Measurements from ENCODE around the gene VRK1. TPM values are rescaled to one million over a fixed set of nuclear protein-coding genes. Genes with fewer than 3 reads are reported as not detected.

The VRK1 gene
- polyA plus RNA-seq, 1 of the 3 experiments (the other 2 are of a cell fraction): 9.1 TPM

GRCh38 chr14:96816281-96816680, 19.1 kb downstream of the VRK1 start:
- H3K9me2 ChIP-seq: no peaks in the 10 kb centered on the region
- TF ChIP-seq RCOR1 (IDR thresholded peaks at IDR 0.05; ENCODE audit: low read length): no peak
- TF ChIP-seq GABPA (IDR thresholded peaks at IDR 0.05; ENCODE audit: low read depth): no peak
- no peak for TF ChIP-seq CTCF (IDR thresholded peaks at IDR 0.05)
- no peak for TF ChIP-seq MEF2A (IDR thresholded peaks at IDR 0.05; ENCODE audit: borderline replicate concordance, low read depth)
- TF ChIP-seq USF1 (IDR thresholded peaks at IDR 0.05; ENCODE audit: borderline replicate concordance, low read depth): no peak
- no peak for TF ChIP-seq RFX5 (IDR thresholded peaks at IDR 0.05; ENCODE audit: low read length)

GRCh38 chr14:96817750-96818666, 20.8 kb downstream of the VRK1 start:
- H3K4me2 ChIP-seq: peak overlapping the region; percentile 41; the same call in 1 of the 2 replicates
- WGBS (ENCODE audit: low lambda C conversion rate): 92% methylated on average over 5 of the region's 5 CpGs
- H3K4me3 ChIP-seq (ENCODE audit: low read depth in 2 of 2, low read length in 1 of 2): no peak overlapping the region
- H2AFZ ChIP-seq (ENCODE audit: low read depth): peak overlapping the region; percentile 62; the same call in 1 of the 2 replicates
- H3K27me3 ChIP-seq (ENCODE audit: insufficient read depth): no peaks in the 10 kb centered on the region
- H3K9me3 ChIP-seq: no peaks in the 10 kb centered on the region
- H3K36me3 ChIP-seq (replicated peaks in 1 of 2; ENCODE audit: control insufficient read depth in 1 of 2, insufficient read depth in 2 of 2, low read length in 1 of 2): no peaks in the 10 kb centered on the region
- no peak for DNase-seq
- H3K79me2 ChIP-seq (ENCODE audit: insufficient read depth): peaks cover 94% of the 10 kb centered on the region
- no peak overlapping the region for H3K27ac ChIP-seq (ENCODE audit: low read depth in 2 of 2, low read length in 1 of 2)
- no peaks in the 10 kb centered on the region; the same call in 1 of the 2 replicates for H4K20me1 ChIP-seq (ENCODE audit: insufficient read depth)
- no peaks in the 10 kb centered on the region for H3K9me2 ChIP-seq
- ChIA-PET POLR2A (no interaction called here), CTCF (interaction anchor here (1.3 kb wide), 1 partner anchor 35 kb away, joined by 4 read pairs; no protein-coding TSS in a partner anchor)
- peaks cover 2 to 7% of the 10 kb centered on the region in 2 experiments; a peak in 2 of 4 replicates for H3K4me1 ChIP-seq (ENCODE audit: control insufficient read depth in 1 of 2, insufficient read depth in 2 of 2, low read depth in 1 of 2, low read length in 1 of 2)
- no peak overlapping the region for H3K9ac ChIP-seq
- no peaks in the 10 kb centered on the region for H3F3A ChIP-seq (replicated peaks; ENCODE audit: insufficient read depth)
- TF ChIP-seq MEF2A (IDR thresholded peaks at IDR 0.05; ENCODE audit: borderline replicate concordance, low read depth) (no peak), POLR2AphosphoS5 (IDR thresholded peaks at IDR 0.05; ENCODE audit: low read depth, low read length) (no peak), JUND (IDR thresholded peaks at IDR 0.05) (no peak), FOSL2 (IDR thresholded peaks at IDR 0.05; ENCODE audit: borderline replicate concordance, low read depth) (no peak), NRF1 (IDR thresholded peaks at IDR 0.05; ENCODE audit: low read depth, low read length) (no peak), USF1 (IDR thresholded peaks at IDR 0.05; ENCODE audit: borderline replicate concordance, low read depth) (no peak), CHD2 (IDR thresholded peaks at IDR 0.05; ENCODE audit: low read length, partially characterized antibody) (no peak), CTCF (IDR thresholded peaks at IDR 0.05) (no peak), TCF12 (IDR thresholded peaks at IDR 0.05) (no peak), SIN3A (IDR thresholded peaks at IDR 0.05; ENCODE audit: borderline replicate concordance, low read depth, low read length) (no peak), PBX3 (IDR thresholded peaks at IDR 0.05) (no peak), NFIC (IDR thresholded peaks at IDR 0.05; ENCODE audit: borderline replicate concordance) (no peak), ELF1 (IDR thresholded peaks at IDR 0.05) (no peak), FOXM1 (IDR thresholded peaks at IDR 0.05; ENCODE audit: low read depth) (no peak), GABPA (IDR thresholded peaks at IDR 0.05; ENCODE audit: low read depth) (no peak)

More at GRCh38 chr14:96816281-96816680, 19.1 kb downstream of the VRK1 start:
- ChIA-PET CTCF (no interaction called here), POLR2A (no interaction called here)
- H3K9ac ChIP-seq: no peak overlapping the region
- H3K36me3 ChIP-seq (replicated peaks in 1 of 2; ENCODE audit: control insufficient read depth in 1 of 2, insufficient read depth in 2 of 2, low read length in 1 of 2): no peaks in the 10 kb centered on the region
- no peaks in the 10 kb centered on the region for H3K27me3 ChIP-seq (ENCODE audit: insufficient read depth)
- peaks cover 2 to 7% of the 10 kb centered on the region in 2 experiments; a peak in 2 of 4 replicates for H3K4me1 ChIP-seq (ENCODE audit: control insufficient read depth in 1 of 2, insufficient read depth in 2 of 2, low read depth in 1 of 2, low read length in 1 of 2)
- H4K20me1 ChIP-seq (ENCODE audit: insufficient read depth): no peaks in the 10 kb centered on the region; the same call in 1 of the 2 replicates
- H3K9me3 ChIP-seq: no peaks in the 10 kb centered on the region
- H3F3A ChIP-seq (replicated peaks; ENCODE audit: insufficient read depth): peaks cover 6% of the 10 kb centered on the region
- peaks cover 91% of the 10 kb centered on the region for H3K79me2 ChIP-seq (ENCODE audit: insufficient read depth)
- WGBS (ENCODE audit: low lambda C conversion rate): 92% methylated on average over 3 of the region's 3 CpGs
- DNase-seq: no peak
- no peak overlapping the region for H2AFZ ChIP-seq (ENCODE audit: low read depth)
- no peak overlapping the region for H3K4me3 ChIP-seq (ENCODE audit: low read depth in 2 of 2, low read length in 1 of 2)
- no peak overlapping the region for H3K4me2 ChIP-seq
- H3K27ac ChIP-seq (ENCODE audit: low read depth in 2 of 2, low read length in 1 of 2): no peak overlapping the region

All from SK-N-SH (cell line).